DND-41 (cell line): Measurements from ENCODE around the gene KPNA3.

ENCODE experiments used
- ATAC-seq: fragments of 200-7000 bp; cut with Tn5 transposase; 3 replicates; pipeline ENCODE4 v1.9.1; 2021; ENCODE audit warnings: low read depth; ENCODE audit not compliant: insufficient read depth
- DNase-seq: peaks from one replicate; pipeline ENCODE4 v3.0.0-alpha.2; 2020
- H2AFZ ChIP-seq: 2 replicates; pipeline ENCODE4 v1.6.0; 2012; ENCODE audit warnings: low read depth, low read length
- H3K27ac ChIP-seq: 2 replicates; pipeline ENCODE4 v1.5.1; 2012; ENCODE audit warnings: low read length, inconsistent platforms
- H3K27me3 ChIP-seq: fragments of 200-600 bp; sonication (generic); 2 replicates; pipeline ENCODE4 v1.6.0; 2012; ENCODE audit warnings: low read length, mild to moderate bottlenecking, inconsistent platforms; ENCODE audit not compliant: insufficient read depth, poor library complexity
- H3K36me3 ChIP-seq: 2 replicates; pipeline ENCODE4 v1.5.1; 2012; ENCODE audit warnings: low read length, inconsistent platforms; ENCODE audit not compliant: insufficient read depth
- H3K4me1 ChIP-seq: 2 replicates; pipeline ENCODE4 v1.5.1; 2012; ENCODE audit warnings: mild to moderate bottlenecking, low read length; ENCODE audit not compliant: insufficient read depth
- H3K4me2 ChIP-seq: 2 replicates; pipeline ENCODE4 v1.6.0; 2012; ENCODE audit warnings: mild to moderate bottlenecking, moderate library complexity, low read length, inconsistent platforms; ENCODE audit not compliant: insufficient read depth
- H3K4me3 ChIP-seq, 2 experiments: fragments of 200-600 bp in 1 of 2; shearing (Covaris generic) in 1 of 2; 2 replicates each; pipeline ENCODE4 v1.5.1; 2012 to 2016; ENCODE audit warnings: inconsistent platforms in 2 of 2, low read length in 2 of 2, mild to moderate bottlenecking in 2 of 2, low read depth in 1 of 2, moderate library complexity in 1 of 2
- H3K79me2 ChIP-seq: 2 replicates; pipeline ENCODE4 v1.6.0; 2012; ENCODE audit warnings: low read length, inconsistent platforms; ENCODE audit not compliant: insufficient read depth
- H3K9ac ChIP-seq: 2 replicates; pipeline ENCODE4 v1.6.0; 2012; ENCODE audit warnings: low read depth, mild to moderate bottlenecking, inconsistent platforms, low read length, moderate library complexity
- H3K9me3 ChIP-seq: 2 replicates; pipeline ENCODE4 v1.5.1; 2012; ENCODE audit warnings: low read length, moderate library complexity, mild to moderate bottlenecking, inconsistent platforms; ENCODE audit not compliant: insufficient read depth, severe bottlenecking
- H4K20me1 ChIP-seq: 2 replicates; pipeline ENCODE4 v1.6.0; 2012; ENCODE audit warnings: low read length; ENCODE audit not compliant: insufficient read depth
- CTCF ChIP-seq: IDR thresholded peaks from 2 replicates; pipeline ENCODE4 v1.5.1; 2012; ENCODE audit warnings: borderline replicate concordance, low read length, moderate library complexity, mild to moderate bottlenecking; ENCODE audit not compliant: poor library complexity, severe bottlenecking; ENCODE audit errors: extremely low read depth
- EZH2 ChIP-seq: IDR thresholded peaks from 3 replicates; pipeline ENCODE4 v1.6.1; 2012; ENCODE audit warnings: borderline replicate concordance, low read depth, mild to moderate bottlenecking, moderate library complexity, low read length, inconsistent platforms; ENCODE audit not compliant: severe bottlenecking

The KPNA3 gene

GRCh38 chr13:49651570-49652354, 140.7 kb downstream of the KPNA3 start:
- H3K4me1 ChIP-seq = no peaks in the 10 kb centered on the region
- H3K79me2 ChIP-seq = no peaks in the 10 kb centered on the region
- DNase-seq (no peak), ATAC-seq (no peak)
- H3K9ac ChIP-seq = no peak overlapping the region
- no peak overlapping the region for H3K4me2 ChIP-seq
- H2AFZ ChIP-seq = no peak overlapping the region
- H4K20me1 ChIP-seq = no peaks in the 10 kb centered on the region
- no peak overlapping the region for H3K4me3 ChIP-seq
- no peaks in the 10 kb centered on the region for H3K36me3 ChIP-seq
- no peak for TF ChIP-seq CTCF
- TF ChIP-seq EZH2 = no peak
- no peak overlapping the region for H3K27ac ChIP-seq
- no peaks in the 10 kb centered on the region for H3K9me3 ChIP-seq
- H3K27me3 ChIP-seq = no peaks in the 10 kb centered on the region

GRCh38 chr13:49649963-49650312, 142.5 kb downstream of the KPNA3 start:
- H3K79me2 ChIP-seq = no peaks in the 10 kb centered on the region
- H3K4me2 ChIP-seq = no peak overlapping the region

More at GRCh38 chr13:49649963-49650312, 142.5 kb downstream of the KPNA3 start:
- Histone ChIP-seq H3K4me3 (no peak overlapping the region), H2AFZ (no peak overlapping the region), H3K27me3 (no peaks in the 10 kb centered on the region), H3K27ac (no peak overlapping the region), H3K9ac (no peak overlapping the region), H3K36me3 (no peaks in the 10 kb centered on the region), H3K4me1 (0 out of 2 replicates have a peak, but pooled peaks cover 4% of the 10 kb centered on the region), H3K9me3 (no peaks in the 10 kb centered on the region), H4K20me1 (no peaks in the 10 kb centered on the region)
- ATAC-seq (no peak), DNase-seq (no peak)
- TF ChIP-seq CTCF (no peak), EZH2 (no peak)
